ENCODE data around the gene ADARB2. TPM values are rescaled to one million over a fixed set of nuclear protein-coding genes. Genes with fewer than 3 reads are reported as not detected.

Gene ADARB2
- polyA plus RNA-seq, 1 of the 3 experiments (the other 2 are of a cell fraction) = not detected

DNA sequence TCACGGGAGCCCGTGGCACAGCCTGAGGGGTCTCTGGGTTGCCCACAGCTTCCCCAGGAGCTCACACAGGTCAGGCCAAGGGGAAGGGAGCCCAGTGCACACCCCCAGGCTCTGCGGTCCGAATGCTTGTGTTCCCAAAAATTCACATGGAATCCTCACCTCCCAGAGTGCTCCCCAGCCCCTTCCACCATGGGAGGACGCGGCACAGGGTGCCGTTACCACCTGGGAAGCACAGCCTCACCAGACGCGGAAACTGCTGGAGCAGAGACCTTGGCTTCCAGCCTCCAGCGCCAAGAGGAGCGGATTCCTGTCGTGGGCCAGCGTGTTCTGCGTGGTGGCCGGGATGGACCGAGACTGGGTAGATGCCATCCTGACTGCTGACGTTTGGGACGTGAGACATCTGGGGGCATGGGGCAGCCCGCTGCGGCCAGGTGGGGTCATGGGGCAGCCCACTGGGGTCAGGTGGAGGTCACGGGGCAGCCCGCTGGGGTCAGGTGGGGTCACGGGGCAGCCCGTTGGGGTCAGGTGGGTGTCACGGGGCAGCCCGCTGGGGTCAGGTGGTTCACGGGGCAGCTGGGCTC, 531.8 kb downstream of the ADARB2 start:
- Histone ChIP-seq H3K36me3 (replicated peaks in 1 of 2; ENCODE audit: control insufficient read depth in 1 of 2, insufficient read depth in 2 of 2, low read length in 1 of 2) (no peaks in the 10 kb centered on the region), H3K79me2 (ENCODE audit: insufficient read depth) (no peaks in the 10 kb centered on the region), H4K20me1 (ENCODE audit: insufficient read depth) (no peaks in the 10 kb centered on the region), H3K4me2 (no peak overlapping the region), H3K9ac (no peak overlapping the region), H3K9me2 (no peaks in the 10 kb centered on the region), H3K27ac (ENCODE audit: low read depth in 2 of 2, low read length in 1 of 2) (no peak overlapping the region), H3K9me3 (no peaks in the 10 kb centered on the region), H3K27me3 (ENCODE audit: insufficient read depth) (no peaks in the 10 kb centered on the region), H3K4me1 (ENCODE audit: control insufficient read depth in 1 of 2, insufficient read depth in 2 of 2, low read depth in 1 of 2, low read length in 1 of 2) (no peaks in the 10 kb centered on the region), H3K4me3 (ENCODE audit: low read depth in 2 of 2, low read length in 1 of 2) (no peak overlapping the region), H3F3A (replicated peaks; ENCODE audit: insufficient read depth) (no peaks in the 10 kb centered on the region), H2AFZ (ENCODE audit: low read depth) (no peak overlapping the region)
- POLR2A ChIA-PET = no interaction called here
- WGBS (ENCODE audit: low lambda C conversion rate) = 78% methylated on average over 10 of the region's 27 CpGs
- CTCF ChIA-PET = no interaction called here
- TF ChIP-seq, protein P1, sequence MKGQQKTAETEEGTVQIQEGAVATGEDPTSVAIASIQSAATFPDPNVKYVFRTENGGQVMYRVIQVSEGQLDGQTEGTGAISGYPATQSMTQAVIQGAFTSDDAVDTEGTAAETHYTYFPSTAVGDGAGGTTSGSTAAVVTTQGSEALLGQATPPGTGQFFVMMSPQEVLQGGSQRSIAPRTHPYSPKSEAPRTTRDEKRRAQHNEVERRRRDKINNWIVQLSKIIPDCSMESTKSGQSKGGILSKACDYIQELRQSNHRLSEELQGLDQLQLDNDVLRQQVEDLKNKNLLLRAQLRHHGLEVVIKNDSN (IDR thresholded peaks at IDR 0.05; ENCODE audit: borderline replicate concordance, low read depth) = no peak
- TF ChIP-seq TCF12 (IDR thresholded peaks at IDR 0.05) (no peak), EP300 (IDR thresholded peaks at IDR 0.05; ENCODE audit: borderline replicate concordance in 1 of 2, low read depth in 1 of 2, low read length in 1 of 2) (no peak), SIN3A (IDR thresholded peaks at IDR 0.05; ENCODE audit: borderline replicate concordance, low read depth, low read length) (no peak), FOSL2 (IDR thresholded peaks at IDR 0.05; ENCODE audit: borderline replicate concordance, low read depth) (no peak), JUND (IDR thresholded peaks at IDR 0.05) (no peak)
- no peak for DNase-seq

DNA sequence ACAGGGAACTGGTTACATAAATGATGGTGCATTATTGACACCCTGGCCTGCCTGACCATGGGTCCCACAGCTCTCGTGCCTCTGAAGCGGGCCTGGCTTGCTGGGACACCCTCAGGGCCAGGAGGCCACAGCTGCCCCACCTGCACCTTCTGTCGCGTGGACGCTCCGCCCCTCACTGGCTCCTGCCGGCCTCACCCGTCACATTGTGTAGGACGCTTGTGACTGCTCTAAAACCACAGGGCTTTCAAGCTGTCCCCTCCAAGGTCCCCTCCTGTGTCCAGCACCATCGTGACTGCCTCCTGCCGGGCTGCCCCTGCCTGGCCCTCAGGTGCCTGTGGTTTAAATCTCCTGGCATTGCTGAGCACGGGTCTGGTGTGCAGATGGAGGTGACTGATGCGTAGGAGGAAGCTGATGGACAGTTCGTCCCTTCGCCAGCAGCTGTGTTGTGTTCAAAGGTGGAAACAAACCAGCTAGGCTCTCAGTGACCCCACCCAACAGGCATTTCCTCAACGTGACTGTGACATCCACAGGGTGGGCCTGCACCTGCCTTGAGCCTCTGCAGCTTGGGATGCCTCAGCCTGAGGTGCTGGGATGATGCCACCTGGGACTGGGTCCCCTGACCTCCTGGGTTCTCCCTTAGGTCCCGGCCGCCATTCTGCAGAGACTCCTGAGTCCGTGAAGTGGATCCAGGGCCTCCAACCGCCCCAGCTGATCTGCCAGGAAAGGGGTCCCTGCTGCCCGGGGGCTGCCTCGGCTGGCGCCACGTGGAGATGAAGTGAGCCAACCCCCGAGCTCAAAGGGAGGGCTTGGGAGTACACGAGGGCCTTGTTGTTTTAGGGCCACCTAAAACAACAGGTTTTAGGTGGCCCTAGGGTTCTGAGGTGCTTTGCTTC, 532.6 kb downstream of the ADARB2 start:
- no peak for DNase-seq
- H3F3A ChIP-seq (replicated peaks; ENCODE audit: insufficient read depth) = no peaks in the 10 kb centered on the region
- no peak overlapping the region for H2AFZ ChIP-seq (ENCODE audit: low read depth)
- H3K36me3 ChIP-seq (replicated peaks in 1 of 2; ENCODE audit: control insufficient read depth in 1 of 2, insufficient read depth in 2 of 2, low read length in 1 of 2) = no peaks in the 10 kb centered on the region
- H3K27ac ChIP-seq (ENCODE audit: low read depth in 2 of 2, low read length in 1 of 2) = no peak overlapping the region
- no peak overlapping the region for H3K4me3 ChIP-seq (ENCODE audit: low read depth in 2 of 2, low read length in 1 of 2)
- 33% methylated on average over 13 of the region's 26 CpGs for WGBS (ENCODE audit: low lambda C conversion rate)
- no peak overlapping the region for H3K9ac ChIP-seq
- TF ChIP-seq RXRA (IDR thresholded peaks at IDR 0.05; ENCODE audit: borderline replicate concordance, low read depth) (no peak), GABPA (IDR thresholded peaks at IDR 0.05; ENCODE audit: low read depth) (no peak), ELF1 (IDR thresholded peaks at IDR 0.05) (no peak), FOXM1 (IDR thresholded peaks at IDR 0.05; ENCODE audit: low read depth) (no peak), NFIC (IDR thresholded peaks at IDR 0.05; ENCODE audit: borderline replicate concordance) (no peak), YY1 (IDR thresholded peaks at IDR 0.05; ENCODE audit: low read depth) (no peak), CHD2 (IDR thresholded peaks at IDR 0.05; ENCODE audit: low read length, partially characterized antibody) (no peak)
- TF ChIP-seq, protein P2, sequence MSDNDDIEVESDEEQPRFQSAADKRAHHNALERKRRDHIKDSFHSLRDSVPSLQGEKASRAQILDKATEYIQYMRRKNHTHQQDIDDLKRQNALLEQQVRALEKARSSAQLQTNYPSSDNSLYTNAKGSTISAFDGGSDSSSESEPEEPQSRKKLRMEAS (IDR thresholded peaks at IDR 0.05; ENCODE audit: low read depth) = no peak
- TF ChIP-seq, protein P3, sequence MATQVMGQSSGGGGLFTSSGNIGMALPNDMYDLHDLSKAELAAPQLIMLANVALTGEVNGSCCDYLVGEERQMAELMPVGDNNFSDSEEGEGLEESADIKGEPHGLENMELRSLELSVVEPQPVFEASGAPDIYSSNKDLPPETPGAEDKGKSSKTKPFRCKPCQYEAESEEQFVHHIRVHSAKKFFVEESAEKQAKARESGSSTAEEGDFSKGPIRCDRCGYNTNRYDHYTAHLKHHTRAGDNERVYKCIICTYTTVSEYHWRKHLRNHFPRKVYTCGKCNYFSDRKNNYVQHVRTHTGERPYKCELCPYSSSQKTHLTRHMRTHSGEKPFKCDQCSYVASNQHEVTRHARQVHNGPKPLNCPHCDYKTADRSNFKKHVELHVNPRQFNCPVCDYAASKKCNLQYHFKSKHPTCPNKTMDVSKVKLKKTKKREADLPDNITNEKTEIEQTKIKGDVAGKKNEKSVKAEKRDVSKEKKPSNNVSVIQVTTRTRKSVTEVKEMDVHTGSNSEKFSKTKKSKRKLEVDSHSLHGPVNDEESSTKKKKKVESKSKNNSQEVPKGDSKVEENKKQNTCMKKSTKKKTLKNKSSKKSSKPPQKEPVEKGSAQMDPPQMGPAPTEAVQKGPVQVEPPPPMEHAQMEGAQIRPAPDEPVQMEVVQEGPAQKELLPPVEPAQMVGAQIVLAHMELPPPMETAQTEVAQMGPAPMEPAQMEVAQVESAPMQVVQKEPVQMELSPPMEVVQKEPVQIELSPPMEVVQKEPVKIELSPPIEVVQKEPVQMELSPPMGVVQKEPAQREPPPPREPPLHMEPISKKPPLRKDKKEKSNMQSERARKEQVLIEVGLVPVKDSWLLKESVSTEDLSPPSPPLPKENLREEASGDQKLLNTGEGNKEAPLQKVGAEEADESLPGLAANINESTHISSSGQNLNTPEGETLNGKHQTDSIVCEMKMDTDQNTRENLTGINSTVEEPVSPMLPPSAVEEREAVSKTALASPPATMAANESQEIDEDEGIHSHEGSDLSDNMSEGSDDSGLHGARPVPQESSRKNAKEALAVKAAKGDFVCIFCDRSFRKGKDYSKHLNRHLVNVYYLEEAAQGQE (IDR thresholded peaks at IDR 0.05; ENCODE audit: low read depth, low read length) = no peak
- TF ChIP-seq, protein P4, sequence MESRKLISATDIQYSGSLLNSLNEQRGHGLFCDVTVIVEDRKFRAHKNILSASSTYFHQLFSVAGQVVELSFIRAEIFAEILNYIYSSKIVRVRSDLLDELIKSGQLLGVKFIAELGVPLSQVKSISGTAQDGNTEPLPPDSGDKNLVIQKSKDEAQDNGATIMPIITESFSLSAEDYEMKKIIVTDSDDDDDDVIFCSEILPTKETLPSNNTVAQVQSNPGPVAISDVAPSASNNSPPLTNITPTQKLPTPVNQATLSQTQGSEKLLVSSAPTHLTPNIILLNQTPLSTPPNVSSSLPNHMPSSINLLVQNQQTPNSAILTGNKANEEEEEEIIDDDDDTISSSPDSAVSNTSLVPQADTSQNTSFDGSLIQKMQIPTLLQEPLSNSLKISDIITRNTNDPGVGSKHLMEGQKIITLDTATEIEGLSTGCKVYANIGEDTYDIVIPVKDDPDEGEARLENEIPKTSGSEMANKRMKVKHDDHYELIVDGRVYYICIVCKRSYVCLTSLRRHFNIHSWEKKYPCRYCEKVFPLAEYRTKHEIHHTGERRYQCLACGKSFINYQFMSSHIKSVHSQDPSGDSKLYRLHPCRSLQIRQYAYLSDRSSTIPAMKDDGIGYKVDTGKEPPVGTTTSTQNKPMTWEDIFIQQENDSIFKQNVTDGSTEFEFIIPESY (IDR thresholded peaks at IDR 0.05; ENCODE audit: borderline replicate concordance, low read depth) = no peak
- TF ChIP-seq, protein P1 (IDR thresholded peaks at IDR 0.05; ENCODE audit: borderline replicate concordance, low read depth) = no peak
- H4K20me1 ChIP-seq (ENCODE audit: insufficient read depth) = no peaks in the 10 kb centered on the region
- no peaks in the 10 kb centered on the region for H3K9me2 ChIP-seq
- no peaks in the 10 kb centered on the region for H3K27me3 ChIP-seq (ENCODE audit: insufficient read depth)
- H3K79me2 ChIP-seq (ENCODE audit: insufficient read depth) = no peaks in the 10 kb centered on the region
- no peak overlapping the region for H3K4me2 ChIP-seq
- CTCF ChIA-PET = no interaction called here
- POLR2A ChIA-PET = no interaction called here
- no peaks in the 10 kb centered on the region for H3K4me1 ChIP-seq (ENCODE audit: control insufficient read depth in 1 of 2, insufficient read depth in 2 of 2, low read depth in 1 of 2, low read length in 1 of 2)
- no peaks in the 10 kb centered on the region for H3K9me3 ChIP-seq
